Central memory CD4-positive, alpha-beta T cell (primary cell): Measurements from ENCODE around the gene FNDC5.

Source experiments
- DNase-seq: peaks from one replicate; pipeline ENCODE4 v3.0.0; 2022

FNDC5 gene

DNA sequence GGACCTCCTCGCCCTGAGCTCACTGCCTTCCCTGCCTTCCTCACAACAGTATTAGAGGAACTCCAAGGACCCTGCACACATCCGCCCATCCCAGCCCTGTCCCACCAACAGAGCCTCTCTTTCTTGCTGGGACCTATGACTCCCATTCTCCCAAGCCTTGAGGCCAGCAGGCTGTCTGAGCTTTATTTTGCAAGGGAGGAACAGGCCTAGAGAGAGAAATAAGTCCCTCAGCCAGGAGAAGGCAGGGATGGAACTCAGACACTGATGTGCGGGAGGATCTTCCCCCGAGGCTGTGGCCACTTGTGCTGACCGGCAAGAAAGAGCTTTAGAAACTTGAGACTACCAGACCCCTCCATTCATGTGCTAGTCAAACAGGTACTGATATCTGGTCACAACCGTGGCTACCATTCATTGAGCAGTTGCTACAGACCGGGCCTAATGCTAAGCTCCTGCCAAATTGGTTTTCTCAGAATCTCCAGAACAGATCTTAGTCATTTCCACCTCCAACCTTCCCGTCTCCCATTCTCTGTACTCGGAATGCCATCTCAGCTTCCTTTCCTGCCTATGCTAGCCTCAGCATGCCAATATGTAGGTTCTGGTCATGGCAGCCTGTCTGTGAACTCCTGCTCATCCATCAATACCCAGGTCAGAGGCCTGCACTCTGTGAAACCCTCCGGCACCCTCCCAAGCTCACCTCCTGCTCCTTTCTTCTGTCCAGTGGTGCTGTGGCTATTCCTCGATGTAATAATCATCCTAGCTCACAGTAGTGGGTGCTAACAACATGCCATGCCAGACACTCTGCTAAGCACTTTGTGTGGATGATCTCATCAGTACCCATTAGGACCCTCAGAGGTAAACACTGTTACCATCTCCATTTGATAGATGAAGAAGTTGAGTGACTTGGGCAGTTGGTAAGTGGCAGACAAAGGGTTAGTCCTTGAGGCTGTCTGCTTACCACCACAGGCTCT, 26.7 kb upstream of the FNDC5 start:
- no peak for DNase-seq

DNA sequence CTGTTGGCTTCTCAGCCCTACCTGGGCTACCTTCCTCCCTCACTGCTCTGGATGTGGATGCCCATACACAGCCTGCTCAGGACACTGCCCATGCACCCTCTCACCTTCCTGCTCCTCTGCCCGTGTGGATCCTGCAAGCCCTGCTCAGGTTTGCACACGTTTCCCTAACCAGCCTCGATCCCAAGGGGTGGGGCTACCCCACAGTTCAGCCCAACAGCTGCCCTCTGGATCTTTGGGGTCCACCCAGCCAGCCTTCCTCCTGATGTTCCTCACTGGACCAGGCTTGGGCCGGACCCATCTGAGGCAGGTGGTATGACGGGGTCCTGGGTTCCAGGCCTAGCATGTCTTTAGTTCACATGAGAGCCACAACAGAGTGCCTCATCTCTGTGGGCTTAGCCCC, 25.7 kb upstream of the FNDC5 start:
- no peak for DNase-seq

DNA sequence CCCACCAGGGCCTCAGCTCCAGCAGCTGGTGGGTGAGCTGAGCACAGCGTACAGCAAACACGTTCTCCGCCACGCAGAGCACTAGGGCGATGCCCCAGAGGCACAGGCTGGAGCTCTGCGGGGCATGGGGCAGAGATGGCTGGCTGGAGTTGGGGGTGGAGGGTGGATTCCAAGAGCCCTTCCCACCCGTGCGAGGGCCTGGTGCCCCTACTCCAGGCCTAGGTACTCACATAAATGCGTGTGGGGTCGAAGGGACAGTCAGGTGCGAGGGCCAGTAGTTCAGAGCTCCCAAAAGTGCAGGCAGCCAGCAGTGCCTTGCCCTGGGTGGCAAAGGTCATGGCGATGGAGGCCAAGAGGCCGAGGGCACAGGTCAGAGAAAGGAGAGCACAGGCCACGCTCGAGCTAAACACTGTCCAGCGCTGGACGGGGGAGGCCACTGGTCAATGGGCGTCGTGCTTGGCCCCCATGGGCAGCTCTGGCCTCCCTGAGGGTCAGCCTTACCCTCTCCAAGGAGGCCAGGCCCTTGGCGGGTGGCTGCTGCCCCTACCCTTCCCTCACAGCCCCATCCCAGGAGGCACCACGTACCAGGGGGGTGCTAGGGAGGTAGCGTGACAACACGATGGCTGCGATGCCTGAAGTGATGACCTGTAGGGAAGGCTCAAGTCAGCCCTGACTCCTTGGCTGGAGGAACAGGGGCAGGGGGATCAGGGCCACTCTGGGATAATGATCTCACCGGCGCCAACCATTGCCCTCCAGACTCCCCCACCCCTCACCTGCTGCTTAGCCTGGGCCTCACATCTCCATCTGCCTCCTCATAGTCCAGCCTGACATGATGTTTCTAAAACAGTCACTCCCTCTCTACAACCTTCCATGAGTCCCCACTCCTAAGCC, 24.9 kb upstream of the FNDC5 start:
- no peak for DNase-seq

DNA sequence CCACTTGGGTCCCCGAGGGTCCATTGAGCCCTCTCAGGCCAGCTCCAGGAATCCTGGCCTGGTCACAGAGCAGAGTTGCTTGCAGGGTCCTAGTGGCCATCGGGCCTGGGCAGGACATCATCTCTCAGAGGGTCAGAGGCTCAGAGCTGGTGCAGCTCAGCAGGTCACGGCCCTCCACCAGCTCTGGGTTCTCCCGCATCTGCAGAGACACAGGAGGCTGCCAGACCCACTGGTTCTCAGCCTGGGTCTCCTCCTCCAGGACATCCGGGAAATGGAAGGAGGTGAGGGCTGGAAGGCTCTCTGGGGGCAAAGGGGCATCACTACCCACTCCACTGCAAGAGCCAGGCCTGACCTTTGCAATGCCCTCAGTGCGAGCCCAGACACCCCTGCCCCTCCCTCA, 24.0 kb upstream of the FNDC5 start:
- no peak for DNase-seq

DNA sequence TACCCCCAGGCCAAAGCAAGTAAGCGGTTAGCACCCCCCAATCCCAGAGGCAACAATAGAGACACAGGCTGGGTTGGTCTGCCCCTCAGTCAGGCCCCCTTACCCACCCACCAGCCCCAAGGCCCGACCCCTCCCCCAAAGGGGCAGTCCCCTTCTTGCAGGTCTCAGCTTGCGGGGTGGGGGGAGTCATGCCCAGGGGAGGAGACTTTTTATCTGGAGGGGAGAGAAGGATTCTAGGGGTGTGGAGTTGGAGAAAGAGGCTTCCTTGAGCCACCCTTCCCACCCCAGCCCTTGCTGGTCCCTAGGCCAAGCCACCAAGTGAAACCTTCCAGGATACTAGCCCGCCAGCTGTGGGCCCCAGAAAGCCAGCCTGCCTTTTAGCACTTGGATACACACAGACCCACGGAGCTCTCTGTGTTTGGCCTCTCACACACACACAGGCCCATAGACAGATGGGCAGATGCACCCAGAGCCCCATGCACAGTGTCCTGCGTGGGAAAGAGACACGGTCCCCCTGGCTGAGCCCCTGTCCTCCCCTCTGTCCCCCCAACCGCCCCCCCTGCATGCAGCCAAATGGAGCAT, 23.4 kb upstream of the FNDC5 start:
- no peak for DNase-seq

DNA sequence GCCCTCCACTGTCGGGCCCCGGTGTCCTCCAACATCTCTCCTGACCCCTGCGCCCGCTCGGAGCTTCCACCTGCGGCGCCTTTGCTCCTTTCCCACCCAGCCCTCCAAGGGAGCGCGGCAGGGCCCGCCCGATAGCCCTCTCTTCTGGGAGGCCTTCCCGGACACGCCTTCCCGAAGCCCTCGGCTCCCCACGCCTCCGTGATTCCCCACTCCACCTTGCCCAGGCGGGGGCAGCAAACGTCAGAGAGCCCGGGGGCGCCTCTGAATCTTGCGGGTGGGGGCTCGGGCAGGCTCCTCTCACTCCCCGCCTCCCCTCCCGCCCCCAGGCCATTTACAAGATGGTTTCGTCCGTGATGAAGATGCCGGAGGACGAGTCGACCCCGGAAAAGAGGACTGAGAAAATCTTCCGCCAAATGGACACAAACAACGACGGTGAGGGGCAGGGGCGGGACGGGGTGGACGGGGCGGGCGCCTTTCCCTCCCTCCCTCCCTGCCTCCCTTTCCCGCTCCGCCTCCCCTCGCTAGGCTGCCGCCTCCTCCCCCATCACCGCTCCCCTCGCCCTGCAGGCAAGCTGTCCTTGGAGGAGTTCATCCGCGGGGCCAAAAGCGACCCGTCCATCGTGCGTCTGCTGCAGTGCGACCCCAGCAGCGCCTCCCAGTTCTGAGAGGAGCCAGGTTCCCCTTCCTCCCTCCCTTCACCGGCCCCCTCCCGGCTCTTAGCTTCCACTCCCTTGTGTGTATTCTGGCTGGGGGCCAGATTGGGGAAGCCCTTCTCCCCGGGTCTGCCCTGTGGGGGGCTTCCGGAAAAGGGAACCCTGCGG, 22.7 kb upstream of the FNDC5 start:
- DNase-seq = no peak

DNA sequence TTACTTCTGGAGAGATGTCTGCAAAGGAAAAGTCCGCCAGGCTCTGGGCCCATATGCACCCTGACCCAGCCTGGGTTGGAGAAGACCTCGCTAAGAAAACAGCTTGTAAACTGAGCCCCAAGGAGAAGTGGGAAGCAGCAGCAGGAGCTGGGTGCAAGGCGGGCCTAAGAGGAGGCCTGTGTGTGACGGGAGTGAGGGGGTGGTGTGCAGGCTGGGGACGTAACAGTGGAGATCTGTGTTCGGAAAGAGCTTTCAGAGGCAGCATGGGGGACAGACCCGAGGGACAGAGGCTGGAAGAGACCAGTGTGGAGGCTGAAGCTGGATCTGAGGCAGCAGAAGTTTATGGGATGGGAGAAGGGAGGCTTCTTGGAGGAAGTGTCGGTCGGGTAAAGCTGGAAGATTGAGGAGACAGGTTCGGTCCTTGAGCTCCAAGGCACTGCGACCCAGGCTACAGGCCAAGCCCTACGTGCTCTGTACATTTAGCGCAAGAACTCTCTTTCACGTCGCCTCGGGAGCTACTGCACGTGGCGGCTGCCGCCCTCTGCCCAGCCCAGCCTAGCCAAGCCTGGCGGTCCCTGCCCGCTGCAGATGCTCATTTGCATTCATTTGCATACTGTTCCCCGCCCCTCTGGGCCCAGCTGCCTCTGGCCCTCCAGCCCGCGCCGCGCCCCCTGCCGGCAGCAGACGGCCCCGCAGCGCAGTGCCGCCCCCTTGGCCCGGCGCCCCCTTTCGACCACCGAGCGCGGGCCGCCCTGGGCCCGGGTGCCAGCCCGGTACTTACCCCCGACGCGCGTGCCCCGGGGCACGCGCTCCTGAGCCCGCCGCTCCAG, 21.9 kb upstream of the FNDC5 start:
- no peak for DNase-seq

DNA sequence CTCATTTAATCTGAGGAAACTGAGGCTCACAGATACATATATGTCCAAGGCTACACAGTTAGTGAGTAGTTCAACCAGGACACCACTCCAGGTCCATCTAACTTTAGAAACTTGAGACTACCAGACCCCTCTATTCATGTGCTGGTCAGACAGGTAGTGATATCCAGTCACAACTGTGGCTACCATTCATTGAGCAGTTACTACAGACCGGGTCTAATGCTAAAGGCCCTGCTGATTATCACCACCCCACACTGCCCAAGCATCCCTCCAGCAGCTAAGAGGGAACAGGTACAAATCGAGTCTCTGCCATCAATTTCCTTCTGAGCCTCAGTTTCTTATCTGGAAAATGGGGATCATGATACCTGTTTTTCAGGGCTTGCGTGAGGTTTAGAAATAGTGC, 20.9 kb upstream of the FNDC5 start:
- DNase-seq = no peak

DNA sequence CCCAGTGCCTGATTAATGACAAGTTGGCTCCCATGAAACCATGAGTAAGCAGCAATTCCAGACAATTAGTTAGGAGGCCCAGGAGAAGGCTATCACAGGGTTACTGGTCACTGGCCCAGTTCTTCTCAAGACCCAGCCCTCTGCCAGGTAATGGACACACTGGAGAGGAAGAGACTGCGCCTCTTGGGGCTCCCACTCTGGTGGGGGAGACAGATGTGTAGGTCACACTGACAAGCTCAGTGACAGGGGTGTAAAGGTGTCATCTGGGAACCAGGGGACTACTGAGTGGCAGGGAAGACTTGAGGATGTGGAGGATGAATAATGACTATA, 20.5 kb upstream of the FNDC5 start:
- no peak for DNase-seq

DNA sequence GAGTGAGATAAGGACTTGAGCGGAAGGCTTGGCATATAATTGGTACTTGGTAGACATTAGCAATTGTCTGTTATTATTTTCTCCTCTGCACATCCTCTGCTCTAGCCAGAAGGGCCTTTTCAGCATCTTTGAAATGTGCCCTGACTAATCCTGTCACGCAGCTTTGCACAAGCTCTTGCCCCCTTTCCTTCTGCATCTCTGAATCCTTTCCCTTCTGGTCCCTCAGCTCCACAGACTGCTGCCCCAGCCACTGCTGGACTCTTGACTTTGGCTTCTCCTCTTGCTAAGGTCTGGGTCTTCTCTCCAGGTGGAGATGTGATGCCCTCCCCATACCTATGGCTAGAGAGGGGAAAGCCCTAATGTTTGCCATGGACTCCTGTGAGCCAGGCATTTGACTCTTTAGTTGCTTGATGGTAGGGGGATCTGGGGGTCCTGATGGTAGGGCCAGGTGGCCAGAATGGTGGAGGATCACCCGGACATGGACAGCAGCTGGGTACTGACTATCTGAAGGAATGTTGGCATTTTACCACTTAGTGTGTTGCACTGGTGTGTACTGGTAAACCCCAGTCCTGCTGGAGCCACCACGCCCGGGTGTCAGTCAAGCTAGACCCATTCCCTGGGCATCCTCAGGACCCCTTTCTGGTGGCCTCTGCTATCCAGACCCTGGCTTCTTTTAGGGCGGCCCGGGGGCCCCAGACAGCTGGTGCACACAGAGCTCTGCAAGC, 20.0 kb upstream of the FNDC5 start:
- DNase-seq = no peak

DNA sequence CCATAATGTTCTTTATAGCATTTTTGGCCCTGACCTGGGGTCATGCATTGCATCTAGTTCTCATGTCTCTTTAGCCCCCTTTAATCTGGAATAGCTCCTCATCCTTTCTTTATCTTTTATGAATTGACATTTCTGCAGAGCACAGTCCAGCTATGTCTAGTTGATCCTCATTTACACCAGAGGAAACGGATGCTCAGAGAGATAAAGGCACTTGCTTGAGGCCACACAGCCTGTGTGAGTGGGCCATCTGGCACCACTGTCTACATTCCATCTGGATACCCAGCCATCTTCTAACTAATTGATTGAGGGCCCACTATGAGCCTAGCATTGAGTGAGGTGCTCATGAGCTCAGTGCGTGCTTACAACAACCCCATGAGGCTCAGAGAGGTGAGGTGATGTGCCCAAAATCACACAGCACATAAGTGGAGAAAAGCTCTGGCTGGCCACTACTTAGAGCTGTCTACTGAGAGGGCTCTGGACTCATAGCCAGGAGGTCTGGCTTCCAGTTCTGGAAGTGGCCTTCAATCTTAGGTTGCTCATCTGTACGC, 19.1 kb upstream of the FNDC5 start:
- DNase-seq = no peak

DNA sequence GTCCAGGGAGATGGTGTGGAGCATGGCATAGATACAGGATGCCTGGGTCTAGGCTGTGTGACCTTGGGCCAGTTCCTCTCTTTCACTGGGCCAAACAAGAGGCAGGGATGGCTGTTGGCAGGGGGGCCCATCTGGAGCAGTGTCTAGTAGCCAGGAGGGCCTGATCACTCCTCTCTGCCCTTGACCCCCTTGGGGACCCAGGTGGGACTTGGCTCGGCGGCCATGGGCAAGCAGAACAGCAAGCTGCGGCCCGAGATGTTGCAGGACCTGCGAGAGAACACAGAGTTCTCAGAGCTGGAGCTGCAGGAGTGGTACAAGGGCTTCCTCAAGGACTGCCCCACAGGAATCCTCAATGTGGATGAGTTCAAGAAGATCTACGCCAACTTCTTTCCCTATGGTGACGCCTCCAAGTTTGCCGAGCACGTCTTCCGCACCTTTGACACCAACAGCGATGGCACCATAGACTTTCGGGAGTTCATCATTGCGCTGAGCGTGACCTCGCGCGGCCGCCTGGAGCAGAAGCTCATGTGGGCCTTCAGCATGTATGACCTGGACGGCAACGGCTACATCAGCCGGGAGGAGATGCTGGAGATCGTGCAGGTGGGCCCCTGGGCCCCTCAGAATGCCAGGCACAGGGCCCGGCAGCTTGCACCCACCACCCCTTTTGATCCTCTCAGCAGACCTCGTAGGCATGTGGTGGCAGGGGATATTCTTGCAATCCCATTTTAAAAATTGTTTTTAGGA, 18.1 kb upstream of the FNDC5 start:
- DNase-seq = no peak

DNA sequence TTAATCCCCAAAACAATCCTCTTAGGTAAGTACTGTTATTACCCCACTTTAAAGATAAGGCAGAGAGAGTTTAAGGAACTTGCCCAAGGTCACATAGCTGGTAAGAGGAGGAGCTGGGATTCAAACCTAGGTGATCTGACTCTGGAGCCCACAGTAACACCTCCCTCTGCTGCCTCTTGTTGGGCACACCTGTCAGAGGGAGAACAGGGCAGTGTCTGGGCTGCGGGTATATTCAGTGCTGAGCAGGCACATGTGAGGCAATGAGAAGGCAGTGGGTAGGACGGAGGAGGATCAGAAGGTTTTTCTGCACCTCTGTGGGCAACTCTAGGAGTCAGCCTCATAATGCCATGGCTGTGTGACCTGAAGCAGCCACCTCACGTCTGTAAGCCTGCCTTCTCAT, 17.4 kb upstream of the FNDC5 start:
- no peak for DNase-seq

DNA sequence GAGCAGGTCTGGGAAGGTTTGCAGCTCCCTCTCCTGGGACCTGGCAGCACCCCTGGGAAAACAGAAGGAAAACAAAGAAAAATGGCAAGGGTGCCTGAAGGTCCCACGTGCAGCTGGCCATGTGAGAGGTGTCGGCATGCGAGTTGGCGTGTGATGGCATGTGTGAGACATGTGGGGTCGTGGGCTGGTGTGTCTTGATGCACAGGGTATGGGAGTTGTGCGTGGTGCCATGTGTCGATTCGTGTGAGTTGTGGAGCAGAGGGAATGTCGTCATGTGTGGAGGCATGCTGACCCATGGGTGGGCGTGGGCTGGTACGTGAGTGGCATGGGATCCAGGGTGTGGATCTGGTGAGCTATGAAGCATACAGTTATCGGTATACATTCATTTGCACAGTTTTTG, 16.9 kb upstream of the FNDC5 start:
- no peak for DNase-seq

DNA sequence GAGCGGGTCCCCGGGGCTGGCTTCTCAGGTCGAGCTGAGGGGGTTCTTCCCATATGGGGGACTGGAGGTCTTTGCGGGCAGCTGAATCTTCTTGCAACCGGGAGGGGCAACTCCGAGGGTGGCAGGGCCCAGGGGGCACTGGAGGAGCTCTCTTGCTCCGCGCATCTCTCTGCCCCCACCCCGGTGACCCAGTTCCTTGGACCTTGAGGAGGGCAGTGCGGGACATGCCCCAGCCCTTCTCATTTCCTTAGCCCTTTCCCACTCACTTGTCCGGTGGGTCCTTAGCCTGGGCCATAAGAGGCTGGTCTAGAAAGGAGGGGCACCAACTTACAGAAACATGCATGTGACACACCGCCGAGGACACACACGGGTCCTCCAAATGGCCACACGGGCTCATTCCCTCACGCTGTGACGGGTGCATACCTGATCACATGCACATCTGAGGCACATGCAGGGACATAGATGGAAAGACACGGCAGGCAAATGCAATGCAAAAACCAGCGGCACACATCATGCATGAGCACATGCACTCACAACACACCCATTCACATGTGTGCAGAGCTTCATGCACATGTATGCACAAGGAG, 16.2 kb upstream of the FNDC5 start:
- DNase-seq = no peak

DNA sequence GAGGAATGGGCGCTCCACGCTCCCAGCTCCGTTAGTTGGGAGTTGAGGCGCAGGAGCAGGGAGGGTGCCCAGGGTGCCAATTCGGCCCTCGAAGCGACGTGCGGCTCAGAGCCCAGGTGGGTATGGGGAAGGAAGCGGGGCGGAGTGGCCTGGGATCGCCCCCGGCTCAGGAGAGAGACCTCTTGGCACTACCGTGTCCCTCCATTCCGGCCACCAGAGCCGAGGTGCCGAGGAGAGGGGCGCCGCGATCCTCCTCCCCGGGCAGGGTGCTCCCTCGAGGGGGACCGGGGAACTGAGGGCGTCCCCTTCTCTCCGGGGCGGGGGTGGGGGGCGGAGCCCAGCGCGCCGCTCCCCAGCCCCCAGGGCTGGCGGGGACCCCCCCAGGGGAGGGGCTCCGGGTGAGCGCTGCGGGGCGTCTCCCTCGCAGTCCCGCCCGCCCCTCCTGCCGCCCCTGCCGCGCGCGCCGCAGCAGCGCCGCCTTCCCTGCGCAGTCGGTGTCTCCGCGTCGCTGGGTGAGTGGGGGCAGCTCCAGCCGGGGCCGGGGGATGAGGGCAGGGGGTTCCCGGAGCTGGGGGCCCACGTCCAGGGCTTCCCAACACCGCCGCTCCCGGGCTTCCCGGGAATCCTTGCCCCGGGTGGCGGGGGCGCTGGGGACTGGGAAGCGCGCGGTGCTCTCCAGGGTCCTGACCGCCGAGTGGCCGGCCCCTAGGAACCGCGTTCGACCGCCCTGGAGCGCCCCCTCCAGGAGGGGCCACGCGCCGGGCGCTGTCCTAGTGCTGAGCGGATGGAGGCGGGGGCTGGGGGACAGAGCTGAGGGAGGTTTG, 15.5 kb upstream of the FNDC5 start, which contains the start of gene HPCA:
Gene HPCA (plus strand): TSS at position 488 of the 824 bp plus-strand sequence. CDS start 2,408 bp downstream, outside the sequence.
- no peak for DNase-seq

DNA sequence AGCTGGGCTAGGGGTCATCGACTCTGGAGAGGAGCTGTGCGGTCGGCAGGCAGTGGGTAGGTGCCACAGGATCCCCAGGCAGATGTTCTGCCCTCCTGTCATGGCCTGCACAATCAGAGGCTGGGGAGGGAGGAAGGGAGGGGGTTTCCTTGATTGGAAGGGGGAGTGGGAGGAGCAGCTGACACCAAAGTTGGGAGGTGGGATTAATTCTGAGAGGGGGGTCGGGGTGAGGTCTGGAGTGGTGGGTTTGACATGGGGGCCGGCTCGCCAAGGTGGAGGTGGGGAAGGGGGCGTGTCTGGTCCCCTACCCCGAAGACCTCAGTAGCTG, 14.9 kb upstream of the FNDC5 start:
- DNase-seq = no peak

DNA sequence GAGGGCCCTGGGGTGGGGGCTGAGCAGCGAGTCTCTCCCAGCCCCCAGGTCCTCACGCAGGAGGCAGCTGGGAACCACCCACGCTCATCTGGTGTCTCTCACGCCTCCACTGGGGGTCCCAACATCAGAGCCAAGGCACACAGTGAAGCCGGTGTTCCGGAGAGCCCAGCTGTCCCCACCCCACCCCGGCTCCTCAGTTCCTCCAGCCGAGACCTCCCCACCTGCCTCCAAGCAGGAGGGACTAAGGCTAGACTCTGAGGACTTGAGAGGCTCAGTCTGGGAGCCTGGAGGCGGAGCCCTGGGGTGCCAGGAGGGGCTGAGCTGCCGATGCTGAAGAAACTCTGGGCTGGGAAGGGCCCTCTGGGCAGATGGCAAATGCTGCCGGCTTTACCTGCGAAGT, 14.0 kb upstream of the FNDC5 start:
- DNase-seq = no peak

DNA sequence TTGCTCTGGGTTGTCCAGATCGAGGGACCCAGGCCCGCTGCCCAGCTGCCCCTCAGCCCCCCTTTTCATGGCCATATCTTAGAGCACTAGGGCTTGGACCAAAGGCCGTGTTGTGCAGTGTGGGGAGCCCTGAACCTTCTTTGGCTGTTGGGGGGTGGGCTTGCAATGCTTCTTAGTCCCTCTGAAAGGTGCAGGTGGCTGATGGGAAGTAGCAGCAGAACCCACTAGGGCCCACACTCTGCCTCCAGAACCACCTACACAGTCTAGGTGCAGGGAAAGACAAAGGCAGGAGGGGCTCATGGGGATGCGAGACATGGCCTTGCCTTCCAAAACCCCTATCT, 13.3 kb upstream of the FNDC5 start:
- no peak for DNase-seq
